Coronary artery (tissue), 2 donors: Measurements from ENCODE around the gene ERC1.
"Not testable (repeated sequence)": the region's sequence is repeated elsewhere in the genome, so short reads cannot be mapped to it uniquely, and the experiment has no call there.

Experiments used
- DNase-seq: peaks from one replicate; pipeline ENCODE4 v3.0.0-alpha.2; 2017; ENCODE audit warnings: low spot score
- H3K27ac ChIP-seq, 2 donors: fragments of 200-600 bp; sonication (generic); one replicate each; pipeline ENCODE4 v1.5.1; 2016 to 2019
- H3K4me3 ChIP-seq: fragments of 200-600 bp; sonication (generic); 2 replicates; pipeline ENCODE4 v1.5.1; 2016; ENCODE audit warnings: mild to moderate bottlenecking, moderate library complexity
- TF ChIP-seq, protein P1 (sequence below): fragments of 200-600 bp; sonication (generic); IDR thresholded peaks from one replicate; pipeline ENCODE4 v1.5.1; 2019; ENCODE audit warnings: antibody characterized with exemption

The ERC1 gene

DNA sequence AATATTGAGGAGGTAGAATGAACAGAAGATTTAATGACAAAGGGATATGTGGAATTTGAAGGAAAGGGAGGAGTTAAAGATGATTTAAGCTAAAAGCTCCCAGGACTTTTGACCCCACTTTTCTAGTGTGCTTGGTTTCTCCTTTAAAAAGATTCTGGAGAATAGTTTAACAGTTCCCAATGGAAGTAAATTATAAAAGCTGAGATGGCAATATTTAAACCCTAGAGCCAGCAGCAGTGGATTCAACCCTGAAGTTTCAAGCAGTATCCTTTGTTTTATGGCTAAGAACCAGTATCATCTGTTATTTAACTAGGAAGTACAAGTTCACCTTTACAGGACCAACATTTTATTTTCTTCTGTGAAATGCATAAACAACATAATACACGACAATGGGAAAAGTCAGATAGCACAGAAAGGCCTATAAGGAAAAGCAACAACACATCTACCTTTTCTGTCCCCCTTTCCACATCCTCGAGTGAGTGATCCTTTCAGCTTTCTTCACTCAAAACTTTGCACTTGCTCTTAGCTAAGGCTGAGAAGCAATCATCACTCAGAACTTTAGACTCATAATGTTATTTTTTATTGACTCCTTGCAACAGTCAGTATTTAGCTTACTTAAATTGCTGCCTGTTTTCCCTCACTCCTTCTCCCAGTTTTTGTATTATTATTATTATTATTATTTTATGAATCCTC is 338.9 kb downstream of the ERC1 start:
- Histone ChIP-seq H3K4me3 (no peak overlapping the region), H3K27ac (no peak overlapping the region)
- no peak for DNase-seq
- TF ChIP-seq, protein P1, sequence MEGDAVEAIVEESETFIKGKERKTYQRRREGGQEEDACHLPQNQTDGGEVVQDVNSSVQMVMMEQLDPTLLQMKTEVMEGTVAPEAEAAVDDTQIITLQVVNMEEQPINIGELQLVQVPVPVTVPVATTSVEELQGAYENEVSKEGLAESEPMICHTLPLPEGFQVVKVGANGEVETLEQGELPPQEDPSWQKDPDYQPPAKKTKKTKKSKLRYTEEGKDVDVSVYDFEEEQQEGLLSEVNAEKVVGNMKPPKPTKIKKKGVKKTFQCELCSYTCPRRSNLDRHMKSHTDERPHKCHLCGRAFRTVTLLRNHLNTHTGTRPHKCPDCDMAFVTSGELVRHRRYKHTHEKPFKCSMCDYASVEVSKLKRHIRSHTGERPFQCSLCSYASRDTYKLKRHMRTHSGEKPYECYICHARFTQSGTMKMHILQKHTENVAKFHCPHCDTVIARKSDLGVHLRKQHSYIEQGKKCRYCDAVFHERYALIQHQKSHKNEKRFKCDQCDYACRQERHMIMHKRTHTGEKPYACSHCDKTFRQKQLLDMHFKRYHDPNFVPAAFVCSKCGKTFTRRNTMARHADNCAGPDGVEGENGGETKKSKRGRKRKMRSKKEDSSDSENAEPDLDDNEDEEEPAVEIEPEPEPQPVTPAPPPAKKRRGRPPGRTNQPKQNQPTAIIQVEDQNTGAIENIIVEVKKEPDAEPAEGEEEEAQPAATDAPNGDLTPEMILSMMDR, result no peak

DNA sequence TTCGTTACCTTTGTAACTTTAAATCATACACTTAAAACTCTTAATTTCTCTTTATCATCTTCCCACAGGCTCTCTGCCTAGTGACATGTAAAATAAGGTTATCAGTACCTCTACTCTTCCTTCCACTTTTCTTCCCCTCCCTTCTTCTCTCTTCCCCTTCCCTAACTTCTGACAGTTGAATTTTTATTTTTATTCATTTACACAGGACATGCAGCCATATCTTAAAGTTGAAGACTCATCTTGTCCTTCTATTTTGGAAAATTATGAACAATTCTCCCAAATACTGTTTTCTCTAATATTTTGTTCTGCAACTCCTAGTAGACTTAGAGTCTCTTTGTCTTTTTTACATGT is 339.4 kb downstream of the ERC1 start:
- TF ChIP-seq, protein P1, result no peak
- Histone ChIP-seq H3K27ac (no peak overlapping the region), H3K4me3 (no peak overlapping the region)
- DNase-seq, result no peak

DNA sequence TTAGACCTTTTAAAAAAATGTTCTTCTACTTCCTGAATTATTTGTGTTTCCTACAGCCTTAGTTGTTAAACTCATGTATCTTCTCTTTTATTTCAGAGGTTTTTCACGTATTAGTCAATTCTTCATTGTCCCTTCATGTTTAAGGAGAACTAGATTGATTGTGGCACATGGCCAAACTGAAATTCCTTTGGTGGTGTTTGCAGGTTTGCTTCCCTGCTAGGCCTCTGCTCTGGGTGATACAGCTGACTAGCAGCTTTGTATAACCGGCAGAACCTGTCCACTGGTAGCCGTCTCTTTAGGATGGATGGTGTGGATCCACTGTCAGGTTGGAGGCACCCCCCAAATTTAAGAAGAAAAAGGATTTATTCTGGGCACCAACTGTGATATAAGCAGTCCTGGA is 341.3 kb downstream of the ERC1 start:
- H3K4me3 ChIP-seq, result no peak overlapping the region
- DNase-seq, result no peak
- TF ChIP-seq, protein P1, result no peak
- no peak overlapping the region for H3K27ac ChIP-seq

DNA sequence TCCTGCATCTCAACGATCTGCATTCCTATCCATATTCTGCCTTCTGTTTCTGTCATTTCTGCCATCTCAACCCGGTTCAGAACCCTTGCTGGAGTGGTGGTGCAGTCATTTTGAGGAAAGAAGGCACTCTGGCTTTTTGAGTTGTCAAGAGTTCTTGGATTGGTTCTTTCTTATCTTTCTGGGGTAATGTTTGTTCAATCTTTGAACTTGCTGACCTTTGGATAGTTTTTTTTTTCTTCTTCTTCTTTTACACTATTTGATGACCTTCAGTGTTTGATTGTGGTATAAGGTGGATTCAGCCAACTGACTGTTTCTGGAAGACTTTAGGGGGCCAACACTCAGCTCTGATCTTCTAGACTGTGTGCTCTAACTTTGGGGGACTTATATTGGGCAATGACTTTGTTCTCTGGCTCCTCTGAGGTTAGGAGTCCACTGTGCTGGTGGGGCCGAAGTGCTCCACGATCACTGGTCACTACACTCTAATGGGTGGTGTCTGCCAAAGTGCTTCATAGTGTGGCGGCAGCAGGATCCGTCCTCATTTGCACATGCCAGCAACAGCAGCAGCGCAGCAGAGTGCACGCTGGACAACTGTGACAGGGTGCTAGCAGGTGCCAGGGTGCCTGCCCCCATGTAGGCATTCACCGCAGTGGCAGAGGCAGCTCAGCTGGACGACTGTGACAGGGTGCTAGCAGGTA is 347.6 kb downstream of the ERC1 start:
- no peak overlapping the region for H3K4me3 ChIP-seq
- DNase-seq, result no peak
- H3K27ac ChIP-seq, result no peak overlapping the region
- TF ChIP-seq, protein P1, result no peak

DNA sequence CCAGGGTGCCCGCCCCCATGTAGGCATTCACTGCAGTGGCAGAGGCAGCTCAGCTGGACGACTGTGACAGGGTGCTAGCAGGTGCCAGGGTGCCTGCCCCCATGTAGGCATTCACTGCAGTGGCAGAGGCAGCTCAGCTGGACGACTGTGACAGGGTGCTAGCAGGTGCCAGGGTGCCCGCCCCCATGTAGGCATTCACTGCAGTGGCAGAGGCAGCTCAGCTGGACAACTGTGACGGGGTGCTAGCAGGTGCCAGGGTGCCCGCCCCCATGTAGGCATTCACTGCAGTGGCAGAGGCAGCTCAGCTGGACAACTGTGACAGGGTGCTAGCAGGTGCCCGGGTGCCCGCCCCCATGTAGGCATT is 348.1 kb downstream of the ERC1 start:
- DNase-seq, H3K27ac ChIP-seq, H3K4me3 ChIP-seq: not testable (repeated sequence)

DNA sequence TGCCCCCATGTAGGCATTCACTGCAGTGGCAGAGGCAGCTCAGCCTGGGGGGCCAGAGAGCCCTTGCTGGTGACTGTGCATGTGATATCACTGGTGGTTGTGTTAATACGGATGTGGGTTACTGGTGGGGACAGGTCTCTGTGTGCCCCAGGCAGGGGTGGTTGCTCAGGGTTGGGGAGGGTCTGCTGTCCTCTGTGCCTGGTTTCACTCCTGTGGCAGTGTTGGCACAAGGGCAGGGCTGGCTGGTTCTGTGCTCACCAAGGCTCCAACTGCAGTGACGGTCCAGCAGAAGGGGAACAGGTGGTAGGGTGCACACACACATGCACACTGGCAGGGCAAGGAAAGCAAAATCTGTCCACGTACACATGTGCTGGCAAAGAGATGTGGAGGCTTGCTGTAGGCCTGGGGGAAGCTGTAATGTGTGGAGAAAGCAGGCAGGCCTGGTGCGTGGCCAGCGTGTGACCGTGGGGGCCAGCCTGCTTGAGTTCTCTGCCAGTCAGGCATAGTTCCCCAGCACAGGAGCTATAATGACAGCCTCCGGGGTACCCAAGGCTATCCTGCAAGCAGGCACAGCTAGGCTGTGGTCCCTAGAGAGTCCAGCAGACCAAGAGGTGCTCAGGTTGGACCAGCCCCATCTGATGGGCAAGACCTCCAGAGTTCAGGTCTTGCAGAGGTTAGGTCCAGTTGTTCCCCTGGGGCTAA is 348.7 kb downstream of the ERC1 start:
- Histone ChIP-seq H3K4me3 (no peak overlapping the region), H3K27ac (no peak overlapping the region)
- DNase-seq, result no peak
- TF ChIP-seq, protein P1, result no peak

DNA sequence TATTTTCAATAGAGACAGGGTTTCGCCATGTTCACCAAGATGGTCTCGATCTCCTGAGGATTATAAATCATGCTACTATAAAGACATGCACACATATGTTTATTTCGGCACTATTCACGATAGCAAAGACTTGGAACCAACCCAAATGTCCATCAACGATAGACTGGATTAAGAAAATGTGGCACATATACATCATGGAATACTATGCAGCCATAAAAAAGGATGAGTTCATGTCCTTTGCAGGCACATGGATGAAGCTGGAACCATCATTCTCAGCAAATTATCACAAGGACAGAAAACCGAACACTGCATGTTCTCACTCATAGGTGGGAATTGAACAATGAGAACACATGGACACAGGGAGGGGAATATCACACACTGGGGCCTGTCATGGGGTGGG is 350.2 kb downstream of the ERC1 start:
- not testable (repeated sequence) for H3K4me3 ChIP-seq, H3K27ac ChIP-seq, DNase-seq

DNA sequence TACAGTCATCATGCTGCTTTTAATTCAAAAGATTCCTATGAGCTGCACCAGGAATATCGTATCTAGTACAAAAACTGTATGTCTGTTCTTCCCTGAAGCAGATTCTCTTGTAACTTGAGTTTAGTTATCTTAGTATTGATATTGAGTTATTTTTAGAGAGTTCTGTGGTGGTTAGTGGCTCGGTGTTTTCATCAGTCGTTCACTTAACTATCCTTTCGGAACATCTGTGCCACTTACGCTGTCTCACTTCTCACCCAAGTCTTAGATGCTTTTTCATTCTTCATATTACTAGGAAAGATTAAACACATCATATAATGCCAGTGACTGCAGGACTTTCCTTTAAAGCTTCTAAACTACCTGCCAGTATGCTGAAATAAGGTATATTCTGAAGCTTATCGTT is 352.4 kb downstream of the ERC1 start:
- H3K27ac ChIP-seq, result no peak overlapping the region
- TF ChIP-seq, protein P1, result no peak
- no peak overlapping the region for H3K4me3 ChIP-seq
- DNase-seq, result no peak
